K562 (cell line): ENCODE data around the gene CYP2E1. TPM values are rescaled to one million over a fixed set of nuclear protein-coding genes. Genes with fewer than 3 reads are reported as not detected.

ENCODE experiments used
- ATAC-seq: fragments of 200-7000 bp; cut with Tn5 transposase; 3 replicates; pipeline ENCODE4 v1.9.1; 2020; ENCODE audit warnings: moderate library complexity
- BruUV-seq: library from RNA; stranded (reverse); fragments of 400-500 nt; replicated peaks from 2 replicates; lab custom pipeline; 2021; lab: Mats Ljungman, UMichigan
- CTCF ChIA-PET: fragments of 300-600 bp; formaldehyde crosslinking; extraction: SDS; loops from one replicate; lab custom pipeline; 2021; ENCODE audit warnings: low intra/inter-chr PET ratio; lab: Yijun Ruan, JAX
- POLR2A ChIA-PET: fragments of 300-600, 350-650 bp; sonication (Branson Sonifier 250); formaldehyde crosslinking; extraction: SDS; loops from one replicate; lab custom pipeline; 2021; ENCODE audit warnings: antibody characterized with exemption, inconsistent platforms; lab: Yijun Ruan, JAX
- DNase-seq, 4 experiments: peaks; one replicate each; pipeline versions ENCODE4 v3.0.0 to v3.0.0-alpha.2; 2011 to 2018; ENCODE audit warnings: low spot score in 3 of 4, mixed read lengths in 3 of 4; ENCODE audit errors: extremely low read depth in 1 of 4
- FAIRE-seq: peaks from 2 replicates; lab custom pipeline; 2011; peaks lifted over from hg19 to GRCh38; lab: Jason Lieb, UNC
- H2AFZ ChIP-seq: 2 replicates; pipeline ENCODE4 v1.6.0; 2011; ENCODE audit warnings: low read depth, low read length, control low read depth, inconsistent platforms
- H3K27ac ChIP-seq: fragments of 200-600 bp; 3 replicates; pipeline ENCODE4 v1.8.0; 2011; ENCODE audit warnings: low read depth, mild to moderate bottlenecking, control low read depth, inconsistent platforms, low read length, moderate library complexity, mixed read lengths; ENCODE audit errors: extremely low read depth
- H3K27me3 ChIP-seq, 2 experiments: fragments of 300-600 bp in 1 of 2; 2 replicates in 1 of 2; 3 replicates in 1 of 2; pipeline versions ENCODE4 v1.6.0 to v1.8.0; 2011; ENCODE audit warnings: inconsistent platforms in 2 of 2, low read length in 2 of 2, mild to moderate bottlenecking in 1 of 2, mixed read lengths in 1 of 2, moderate library complexity in 1 of 2; ENCODE audit not compliant: control insufficient read depth in 2 of 2, insufficient read depth in 2 of 2
- H3K36me3 ChIP-seq: fragments of 300-600 bp; 3 replicates; pipeline ENCODE4 v1.8.0; 2011; ENCODE audit warnings: mild to moderate bottlenecking, low read length, inconsistent platforms; ENCODE audit not compliant: control insufficient read depth, insufficient read depth
- H3K4me1 ChIP-seq, 2 experiments: fragments of 200-600 bp in 1 of 2; replicated peaks in 1 of 2; 2 replicates in 1 of 2; 3 replicates in 1 of 2; pipeline versions ENCODE4 v1.5.1 to v1.8.0; 2011; ENCODE audit warnings: inconsistent platforms in 2 of 2, low read length in 2 of 2, mild to moderate bottlenecking in 1 of 2, mixed read lengths in 1 of 2, moderate library complexity in 1 of 2; ENCODE audit not compliant: control insufficient read depth in 2 of 2, insufficient read depth in 2 of 2
- H3K4me2 ChIP-seq: 2 replicates; pipeline ENCODE4 v1.6.1; 2011; ENCODE audit warnings: low read length, control low read depth, inconsistent platforms, mixed read lengths; ENCODE audit not compliant: insufficient read depth
- H3K4me3 ChIP-seq: fragments of 200-600 bp; sonication (generic), shearing (Covaris generic); 2 replicates; pipeline ENCODE4 v1.5.1; 2016; ENCODE audit warnings: control low read depth, inconsistent platforms
- H3K79me2 ChIP-seq: fragments of 200-600 bp; 3 replicates; pipeline ENCODE4 v1.8.0; 2011; ENCODE audit warnings: low read length, inconsistent platforms; ENCODE audit not compliant: control insufficient read depth, insufficient read depth
- H3K9ac ChIP-seq, 2 experiments: 2 replicates each; pipeline versions ENCODE4 v1.6.0 to v1.6.1; 2011; ENCODE audit warnings: low read depth in 2 of 2, low read length in 2 of 2, control low read depth in 1 of 2, inconsistent platforms in 1 of 2, mild to moderate bottlenecking in 1 of 2, mixed read lengths in 1 of 2; ENCODE audit not compliant: insufficient read depth in 1 of 2
- H3K9me1 ChIP-seq: one replicate; pipeline ENCODE4 v1.6.0; 2011; ENCODE audit warnings: inconsistent platforms, mild to moderate bottlenecking, low read length, moderate library complexity; ENCODE audit not compliant: control insufficient read depth, insufficient read depth
- H3K9me3 ChIP-seq: replicated peaks from 2 replicates; pipeline ENCODE4 v1.5.1; 2011; ENCODE audit warnings: low read depth, low read length, inconsistent platforms; ENCODE audit not compliant: control insufficient read depth, insufficient read depth
- H4K20me1 ChIP-seq: replicated peaks from 2 replicates; pipeline ENCODE4 v1.6.1; 2011; ENCODE audit warnings: low read length, inconsistent platforms, mixed read lengths; ENCODE audit not compliant: control insufficient read depth, insufficient read depth
- ARID2 ChIP-seq: fragments of 450-650 bp; IDR thresholded peaks from 2 replicates; pipeline ENCODE4 v1.6.1; 2017; ENCODE audit warnings: antibody characterized with exemption, mild to moderate bottlenecking
- ATF4 ChIP-seq: fragments of 450-650 bp; formaldehyde crosslinking; IDR thresholded peaks from 2 replicates; pipeline ENCODE4 v1.4.0; 2022; ENCODE audit warnings: mild to moderate bottlenecking, moderate library complexity
- CTBP1 ChIP-seq: fragments of 450-650 bp; IDR thresholded peaks from 2 replicates; pipeline ENCODE4 v1.6.1; 2016; ENCODE audit warnings: borderline replicate concordance
- HDAC6 ChIP-seq: IDR thresholded peaks from 2 replicates; pipeline ENCODE4 v1.6.1; 2012; ENCODE audit warnings: low read depth, mild to moderate bottlenecking, control low read depth, inconsistent platforms, low read length, moderate library complexity
- KDM4B ChIP-seq, 2 experiments: fragments of 450-650 bp in 1 of 2; sonication (generic) in 1 of 2; IDR thresholded peaks; 2 replicates each; pipeline ENCODE4 v1.6.1; 2016 to 2017; ENCODE audit warnings: borderline replicate concordance in 2 of 2, antibody characterized with exemption in 1 of 2, low read depth in 1 of 2, mild to moderate bottlenecking in 1 of 2
- TBL1XR1 ChIP-seq, 2 experiments: IDR thresholded peaks; 2 replicates each; pipeline ENCODE4 v1.6.1; 2012; ENCODE audit warnings: improper control_type of control experiment in 2 of 2, low read length in 2 of 2, mild to moderate bottlenecking in 1 of 2
- TBP ChIP-seq: optimal IDR thresholded peaks from 2 replicates; pipeline ENCODE3; 2011; ENCODE audit warnings: low read depth, low read length, improper control_type of control experiment
- WGBS: fragments of 100-300 bp; shearing (Covaris generic); methylation state at CpG from one replicate; pipeline ENCODE4 v1.1.6; 2016; ENCODE audit warnings: low coverage, mixed read lengths; ENCODE audit not compliant: insufficient coverage; ENCODE audit errors: missing lambda C conversion rate; 5-methylcytosine and 5-hydroxymethylcytosine counted together
- in situ Hi-C: fragments of 300-500 bp; cut with MboI; formaldehyde crosslinking; loops from 4 replicates; pipeline ENCODE4 v1.15.0; 2018; ENCODE audit warnings: inconsistent platforms, mixed read lengths
- intact Hi-C: fragments of 100-400 bp; cut with micrococcal nuclease; formaldehyde crosslinking; loops from 2 replicates; pipeline ENCODE4 v1.14.2; 2022
- polyA plus RNA-seq, 8 experiments: library from polyadenylated mRNA; depleted of rRNA in 4 of 8; stranded (reverse) in 5 of 8; unstranded in 3 of 8; fragments of >200 nt; fragmentation: Nextera tagmentation in 2 of 8; fragmentation: Illumina TruSeq in 1 of 8; extraction: Ambion mirVana in 2 of 8; extraction: Trizol in 1 of 8; gene quantifications; 2 replicates each; pipeline versions ENCODE4 v1.2.1 to v1.2.3, GENCODE V29; 2011 to 2014; ENCODE audit warnings: inconsistent platforms in 1 of 8, missing spikeins in 1 of 8
- total RNA-seq, 7 experiments: library from RNA; depleted of rRNA in 6 of 7; stranded (reverse); fragments of >200 nt in 6 of 7; fragmentation: Illumina TruSeq in 2 of 7; extraction: Trizol in 2 of 7; gene quantifications; 2 replicates each; pipeline versions ENCODE4 v1.2.1 to v1.2.3, GENCODE V29; 2011 to 2021; ENCODE audit warnings: low replicate concordance in 1 of 7

Gene CYP2E1
- total and polyA plus RNA-seq, 9 of the 15 experiments (the other 6 are each of a cell fraction or from before 2014, with no cell fraction given), result 0.07 to 1.6 (median 0.19) TPM; not detected in 2

GRCh38 chr10:133481086-133481643 is 46.0 kb upstream of the CYP2E1 start:
- ChIA-PET POLR2A (no interaction called here), CTCF (no interaction called here)
- intact Hi-C loops (loop anchor here (10.0 kb wide), 1 partner anchor 156 kb away; no protein-coding TSS in a partner anchor), in situ Hi-C loops (no loop called here)
- peak in 1 of 4 experiments; percentile 5 for DNase-seq
- Histone ChIP-seq H3K9me1 (peaks cover 3% of the 10 kb centered on the region), H3K4me2 (no peak overlapping the region)
- no peak for TF ChIP-seq KDM4B (IDR thresholded peaks at IDR 0.05; ENCODE audit: borderline replicate concordance in 2 of 2, low read depth in 1 of 2)
- no peak for TF ChIP-seq TBP
- TF ChIP-seq, all 486 proteins: peak for 0
- H3K27me3 ChIP-seq, result peaks cover 12 to 25% of the 10 kb centered on the region in 2 experiments
- H3K9me3 ChIP-seq, result no peaks in the 10 kb centered on the region; the same call in 1 of the 2 replicates
- H3K9ac ChIP-seq, result 0 out of 4 replicates have a peak overlapping the region, but pooled peaks of 1 of the 2 experiments have one; percentile 67
- no peak overlapping the region for H3K27ac ChIP-seq
- peak; percentile 45 for ATAC-seq
- FAIRE-seq, result no peak
- BruUV-seq, result no TSS peak
- H4K20me1 ChIP-seq, result peaks cover 7% of the 10 kb centered on the region
- no peaks in the 10 kb centered on the region for H3K4me1 ChIP-seq
- H3K79me2 ChIP-seq, result no peaks in the 10 kb centered on the region
- no peak overlapping the region for H3K4me3 ChIP-seq
- WGBS, result 2% methylated on average over 12 of the region's 12 CpGs
- H3K36me3 ChIP-seq, result no peaks in the 10 kb centered on the region
- H2AFZ ChIP-seq, result no peak overlapping the region

DNA sequence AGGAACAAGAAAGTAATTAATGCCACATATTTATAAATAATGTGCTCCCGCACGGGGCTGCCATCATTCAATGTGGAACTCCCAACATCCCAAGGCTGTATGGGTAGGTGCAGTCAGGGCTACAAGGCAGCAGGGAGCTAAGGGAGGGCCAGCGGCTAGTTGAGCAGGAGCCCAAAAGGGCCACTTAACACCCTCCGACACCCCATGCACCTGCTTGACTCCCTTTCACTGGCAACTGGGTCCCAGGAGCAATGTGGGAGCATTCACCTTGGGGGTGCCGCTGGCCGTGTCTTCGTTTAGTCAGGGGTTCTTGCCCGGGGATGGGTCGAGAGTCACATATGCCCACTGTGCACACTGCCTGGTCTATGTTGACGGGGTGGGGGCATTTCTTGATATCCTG is 45.5 kb upstream of the CYP2E1 start:
- 1% methylated on average over 9 of the region's 10 CpGs for WGBS
- BruUV-seq, result no TSS peak
- Histone ChIP-seq H4K20me1 (0 out of 2 replicates have a peak, but pooled peaks cover 2% of the 10 kb centered on the region), H2AFZ (no peak overlapping the region), H3K36me3 (no peaks in the 10 kb centered on the region), H3K27ac (no peak overlapping the region), H3K27me3 (peaks cover 8 to 20% of the 10 kb centered on the region in 2 experiments), H3K9ac (no peak overlapping the region), H3K9me1 (peaks cover 1% of the 10 kb centered on the region), H3K9me3 (no peaks in the 10 kb centered on the region; the same call in 1 of the 2 replicates), H3K4me1 (no peaks in the 10 kb centered on the region), H3K4me3 (no peak overlapping the region), H3K4me2 (no peak overlapping the region), H3K79me2 (no peaks in the 10 kb centered on the region)
- no peak for DNase-seq
- no peak for TF ChIP-seq ARID2
- no peak for TF ChIP-seq HDAC6
- TF ChIP-seq TBL1XR1 (IDR thresholded peaks at IDR 0.05; ENCODE audit: low read length in 2 of 2), result no peak
- TF ChIP-seq CTBP1, result no peak
- TF ChIP-seq ATF4 (CRISPR knock-in tag), result no peak
- no peak; the same call in 2 of the 3 replicates for ATAC-seq
- no peak for FAIRE-seq
- in situ Hi-C loops (no loop called here), intact Hi-C loops (loop anchor here (10.0 kb wide), 1 partner anchor 157 kb away; no protein-coding TSS in a partner anchor)
- POLR2A ChIA-PET, result no interaction called here
- CTCF ChIA-PET, result no interaction called here
